ENCODE data around the gene CFAP58.

The CFAP58 gene

DNA sequence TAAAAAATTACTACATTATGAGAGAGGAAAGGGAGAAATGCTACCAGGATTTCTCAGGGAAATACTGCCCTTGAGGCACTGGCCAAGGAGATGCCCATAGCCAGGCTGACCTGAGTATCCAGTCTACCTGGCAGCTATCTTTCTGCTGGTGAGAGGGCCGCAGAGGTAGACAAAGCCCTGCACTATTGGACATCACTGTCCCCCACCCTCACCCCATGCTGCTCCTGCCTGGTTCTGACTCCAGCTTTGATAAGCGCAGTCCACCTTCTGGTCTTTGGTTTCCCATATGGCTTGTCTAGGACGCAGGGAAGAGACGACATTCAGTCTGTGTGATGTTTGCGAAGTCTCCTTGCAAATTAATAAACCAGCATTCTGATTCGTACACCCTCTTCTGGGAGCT, 19.1 kb upstream of the CFAP58 start:
- DNase-seq (ENCODE audit: low read depth in 4 of 4, low spot score in 1 of 4), result no peak

GRCh38 chr10:104334965-104335650, 18.5 kb upstream of the CFAP58 start:
- no peak for DNase-seq (ENCODE audit: low read depth in 4 of 4, low spot score in 1 of 4)

GRCh38 chr10:104336821-104337467, 16.7 kb upstream of the CFAP58 start:
- no peak for DNase-seq (ENCODE audit: low read depth in 4 of 4, low spot score in 1 of 4)

GRCh38 chr10:104337521-104337984, 16.1 kb upstream of the CFAP58 start:
- no peak for DNase-seq (ENCODE audit: low read depth in 4 of 4, low spot score in 1 of 4)

DNA sequence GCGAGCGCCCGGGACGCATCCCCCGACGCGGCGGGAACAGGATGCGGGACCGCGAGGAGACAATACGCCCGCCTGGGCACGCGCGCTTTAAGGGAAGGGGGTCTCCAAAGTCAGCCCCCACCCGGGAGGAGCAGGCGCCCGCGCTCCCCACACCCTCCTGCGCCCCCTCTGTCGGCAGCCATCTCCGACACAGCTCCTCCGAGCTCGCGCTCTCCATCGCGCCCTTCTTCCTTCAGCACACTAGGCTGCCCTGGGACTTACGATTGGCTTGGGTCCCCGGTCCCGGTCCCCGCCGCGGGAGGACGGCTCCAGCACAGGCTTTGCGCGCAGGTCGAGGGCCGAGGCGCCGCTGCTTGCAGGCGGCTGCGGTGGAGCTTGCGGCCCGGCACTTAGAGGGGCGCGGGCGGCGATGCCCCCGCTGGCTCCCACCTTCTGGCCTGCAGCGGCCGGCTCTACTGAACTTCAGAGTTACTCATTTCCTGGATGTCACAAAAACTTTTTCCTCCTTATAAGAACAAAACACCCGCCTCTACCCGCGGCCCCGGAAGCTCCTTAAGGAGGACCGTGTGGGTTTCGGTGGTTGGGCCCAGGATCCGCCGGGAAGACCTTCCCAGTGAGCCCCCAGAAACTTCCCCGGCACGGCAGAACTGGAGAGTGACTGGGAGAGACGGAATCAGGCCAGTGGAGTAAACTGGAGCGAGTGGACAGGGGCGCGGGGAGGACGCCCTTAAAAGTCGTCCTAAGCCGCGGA, 15.5 kb upstream of the CFAP58 start, which contains the start of gene ITPRIP:
Gene ITPRIP (minus strand): TSS at position 481 of the 751 bp plus-strand sequence. CDS start 22,414 bp downstream, outside the sequence.
- DNase-seq (ENCODE audit: low read depth in 4 of 4, low spot score in 1 of 4), result peak; percentile 41 to 59 (median 52)

DNA sequence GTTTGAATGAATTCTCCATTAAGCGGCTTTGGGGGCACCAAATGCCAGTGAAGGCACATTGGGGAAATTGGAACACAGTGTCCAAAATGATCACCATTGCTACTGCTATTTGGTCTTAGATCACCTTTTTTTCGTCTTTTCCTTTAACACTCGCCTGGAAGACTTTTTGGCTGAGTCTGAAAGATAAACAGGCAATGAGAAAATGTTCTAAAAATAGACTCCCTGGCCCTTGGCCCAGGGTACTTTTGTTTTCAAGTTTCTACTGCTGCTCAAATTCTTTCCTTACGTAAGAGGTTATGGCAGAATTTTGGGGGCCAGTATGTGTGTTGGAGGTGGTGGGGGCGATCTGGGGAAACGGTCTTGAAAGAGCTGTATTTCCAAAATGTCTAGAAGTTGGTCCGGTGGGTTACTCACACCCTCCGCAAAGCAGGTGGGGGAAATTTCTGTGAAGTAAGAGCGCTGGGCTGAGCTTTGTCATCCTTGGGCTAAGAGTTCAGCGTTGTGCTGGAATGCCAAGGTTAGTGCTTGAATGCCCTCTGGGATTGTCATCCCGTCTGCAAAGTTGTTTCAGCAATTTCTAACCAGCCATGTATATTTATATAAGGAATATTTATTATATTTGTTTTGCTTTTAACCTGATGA, 14.0 kb upstream of the CFAP58 start:
- no peak for DNase-seq (ENCODE audit: low read depth in 4 of 4, low spot score in 1 of 4)

GRCh38 chr10:104340111-104340526, 13.5 kb upstream of the CFAP58 start:
- no peak for DNase-seq (ENCODE audit: low read depth in 4 of 4, low spot score in 1 of 4)

- DNase-seq (ENCODE audit: low read depth in 4 of 4, low spot score in 1 of 4), result no peak
Observed at GRCh38 chr10:104340641-104341040, 13.0 kb upstream of the CFAP58 start.

DNA sequence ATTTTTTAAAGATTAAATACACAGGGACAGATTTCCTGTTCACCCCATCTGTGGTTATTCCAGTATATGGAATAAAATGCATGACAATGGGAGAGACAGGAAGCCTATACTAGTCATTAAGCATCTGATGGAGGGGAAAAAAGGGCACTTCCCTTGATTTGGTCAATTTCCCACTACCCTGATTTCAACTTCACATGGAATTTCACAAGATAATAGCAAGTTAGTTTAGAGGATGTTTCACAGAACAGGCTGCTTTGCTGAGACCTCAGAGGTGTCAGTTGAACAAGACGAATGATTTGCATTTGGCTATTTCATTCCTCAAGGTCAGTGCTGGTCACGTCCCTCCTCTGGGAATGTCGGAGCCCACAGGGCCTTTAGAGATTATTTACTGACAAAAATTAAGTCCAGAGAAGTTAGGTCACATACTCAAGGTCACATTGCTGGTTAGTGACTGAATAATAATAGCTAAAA, 10.7 kb upstream of the CFAP58 start:
- DNase-seq (ENCODE audit: low read depth in 4 of 4, low spot score in 1 of 4), result no peak

- DNase-seq (ENCODE audit: low read depth in 4 of 4, low spot score in 1 of 4), result no peak
Observed at GRCh38 chr10:104344219-104344618, 9.4 kb upstream of the CFAP58 start.

- no peak for DNase-seq (ENCODE audit: low read depth in 4 of 4, low spot score in 1 of 4)
Observed at GRCh38 chr10:104345515-104345914, 8.1 kb upstream of the CFAP58 start.

DNA sequence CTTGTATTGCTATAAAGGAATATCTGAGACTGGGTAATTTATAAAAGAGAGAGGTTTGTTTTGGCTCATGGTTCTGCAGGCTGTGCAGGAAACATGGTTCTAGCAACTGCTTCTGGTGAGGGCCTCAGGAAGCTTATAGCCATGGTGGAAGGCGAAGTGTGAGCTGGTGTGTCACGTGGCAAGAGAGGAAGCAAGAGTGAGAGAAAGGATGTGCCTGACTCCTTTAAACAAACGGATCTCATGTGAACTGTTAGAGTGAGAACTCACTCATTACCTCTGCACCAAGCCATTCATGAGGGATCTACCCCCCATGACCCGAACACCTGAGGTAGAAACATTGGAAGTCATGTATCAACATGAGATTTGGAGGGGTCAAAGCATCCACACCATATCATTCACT, 7.7 kb upstream of the CFAP58 start:
- no peak for DNase-seq (ENCODE audit: low read depth in 4 of 4, low spot score in 1 of 4)

DNA sequence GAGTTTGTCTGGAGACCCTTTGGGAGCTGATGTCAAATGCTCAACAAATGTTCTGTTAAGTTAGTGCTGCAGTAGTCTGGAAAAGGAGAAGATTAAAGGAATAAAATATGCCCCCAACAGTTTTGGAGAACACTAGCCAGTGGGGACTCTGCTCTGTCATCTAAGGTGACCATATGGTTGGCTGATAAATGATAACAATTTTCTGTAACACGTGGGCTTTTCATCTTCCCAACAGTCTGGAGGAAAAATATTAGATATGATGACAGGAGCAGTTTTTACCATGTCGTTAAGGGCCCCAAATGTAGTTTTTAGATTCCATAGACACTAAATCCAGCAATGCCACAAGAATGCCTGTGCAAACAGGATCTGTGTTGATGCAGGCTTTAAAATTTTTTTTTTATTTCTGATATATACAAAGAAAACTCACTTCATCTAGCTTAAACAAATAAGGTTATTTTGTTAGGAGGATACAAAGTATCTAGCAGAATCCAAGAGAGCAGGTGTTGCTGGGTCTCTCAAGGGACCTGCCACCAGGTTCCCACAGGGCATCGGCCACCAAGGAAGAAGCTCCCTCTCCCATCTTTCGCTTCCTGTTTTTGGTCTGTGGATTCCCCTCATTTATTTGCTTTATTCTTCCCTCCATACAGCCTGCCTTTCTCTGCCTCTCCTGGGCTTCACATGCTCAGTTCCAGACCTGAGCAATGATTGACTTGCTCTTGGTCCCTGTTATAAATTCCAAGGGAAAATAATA, 6.2 kb upstream of the CFAP58 start:
- no peak for DNase-seq (ENCODE audit: low read depth in 4 of 4, low spot score in 1 of 4)

GRCh38 chr10:104348601-104349000, 5.0 kb upstream of the CFAP58 start:
- no peak for DNase-seq (ENCODE audit: low read depth in 4 of 4, low spot score in 1 of 4)

DNA sequence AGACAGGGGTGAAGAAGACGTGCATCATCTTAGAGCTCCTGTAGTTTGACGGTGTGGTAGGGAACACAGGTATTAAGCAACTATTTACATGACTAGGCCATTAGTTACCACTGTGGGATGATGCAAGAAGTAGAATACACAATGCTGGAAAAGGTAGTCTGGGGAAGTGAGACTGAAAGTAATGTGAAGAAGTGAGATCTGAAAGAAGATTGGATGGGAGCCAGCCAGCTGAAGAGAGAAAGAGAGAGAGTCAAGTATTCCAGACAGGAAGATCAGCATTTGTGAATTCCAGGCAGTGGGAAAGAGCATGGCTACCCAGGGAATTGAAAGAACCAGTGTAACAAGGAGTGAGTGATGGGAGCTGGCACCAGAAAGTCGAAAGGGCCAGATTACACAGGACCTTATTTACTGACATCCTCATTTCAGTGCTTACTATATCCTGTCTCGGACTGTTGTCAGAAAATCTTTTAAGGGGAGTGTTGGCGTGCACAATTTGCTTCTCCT, 4.0 kb upstream of the CFAP58 start:
- DNase-seq (ENCODE audit: low read depth in 4 of 4, low spot score in 1 of 4), result no peak

DNA sequence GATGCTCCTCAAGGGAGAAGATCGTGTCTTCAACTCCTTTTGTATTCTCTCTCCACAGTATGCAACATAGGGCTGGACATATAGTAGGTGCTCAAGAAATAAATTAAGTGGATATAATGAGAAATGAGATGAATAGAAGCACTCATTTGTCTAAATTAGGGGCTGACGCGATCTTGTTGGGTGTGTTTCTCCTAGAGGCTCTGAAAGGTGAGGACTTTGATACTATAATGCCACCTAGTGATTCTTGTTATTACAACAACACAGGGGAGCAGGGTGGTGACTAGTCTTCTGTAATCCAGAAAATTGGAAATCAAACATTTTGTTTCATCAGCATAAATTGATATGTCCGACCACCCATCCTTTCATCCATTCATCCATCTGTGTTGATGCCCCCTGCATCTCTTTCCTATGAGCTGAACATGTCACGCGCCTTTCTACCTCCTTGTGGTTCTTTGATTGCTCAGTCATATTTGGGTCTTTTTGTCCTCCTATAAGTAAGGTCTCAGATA, 3.5 kb upstream of the CFAP58 start:
- no peak for DNase-seq (ENCODE audit: low read depth in 4 of 4, low spot score in 1 of 4)

GRCh38 chr10:104351061-104351702, 2.5 kb upstream of the CFAP58 start:
- DNase-seq (ENCODE audit: low read depth in 4 of 4, low spot score in 1 of 4), result no peak

DNA sequence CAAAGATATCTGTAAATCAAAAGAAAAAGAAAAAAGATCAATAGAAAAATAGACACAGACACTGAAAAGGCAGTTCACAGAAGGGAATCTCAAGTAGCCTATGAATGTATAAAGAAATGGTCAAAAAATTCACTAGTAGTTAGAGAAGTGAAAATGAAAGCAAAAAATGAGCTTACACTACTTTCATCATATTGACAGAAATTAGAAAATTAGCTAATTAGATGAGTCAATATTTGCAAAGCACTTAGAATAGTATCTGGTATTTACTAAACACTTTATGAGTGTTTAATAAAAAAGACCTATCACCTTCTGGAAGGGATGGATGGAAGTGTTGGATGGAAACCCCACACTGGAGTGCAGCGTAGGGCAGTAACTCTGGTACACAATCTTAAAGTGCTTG, 1.7 kb upstream of the CFAP58 start:
- DNase-seq (ENCODE audit: low read depth in 4 of 4, low spot score in 1 of 4), result no peak

DNA sequence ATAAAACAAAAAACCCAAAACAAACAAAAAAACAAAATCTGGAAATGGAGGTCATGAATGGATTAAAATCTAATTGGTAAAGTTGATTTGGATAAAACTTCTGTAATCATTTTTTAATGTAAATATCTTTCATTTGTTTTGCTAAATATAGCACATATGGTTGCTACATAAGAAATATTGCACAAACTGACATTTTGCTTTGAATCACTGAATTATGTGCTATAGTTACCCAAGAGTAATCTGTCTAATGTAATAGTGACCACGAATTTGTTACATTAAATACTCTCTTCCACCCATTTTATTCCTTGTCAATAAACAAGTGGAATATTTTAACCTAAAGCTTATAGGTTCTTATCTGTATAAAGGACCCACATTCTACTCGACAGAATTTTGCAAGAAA, 6.2 kb downstream of the CFAP58 start:
- DNase-seq (ENCODE audit: low read depth in 4 of 4, low spot score in 1 of 4), result no peak

GRCh38 chr10:104367904-104368303, 14.3 kb downstream of the CFAP58 start:
- DNase-seq (ENCODE audit: low read depth in 4 of 4, low spot score in 1 of 4), result no peak

Measured in stimulated activated CD4-positive, alpha-beta T cell treated with anti-CD3 and anti-CD28 coated beads, Interleukin-1b, Interleukin-23, amount 100 ng/mL, for 24 hours (primary cell).